HPDE6-E6E7 (cell line): ENCODE results near the gene MFRP.
A peak's percentile ranks its signal among the peaks of the same experiment; 100 is the strongest.
"Not testable (repeated sequence)": the region's sequence is repeated elsewhere in the genome, so short reads cannot be mapped to it uniquely, and the experiment has no call there.

Experiments used
- DNase-seq: peaks from one replicate; pipeline ENCODE4 v3.0.0; 2011; ENCODE audit warnings: missing footprints; ENCODE audit errors: extremely low spot score

MFRP gene

GRCh38 chr11:119346605-119347004 lies at the start of gene MFRP:
Gene MFRP (minus strand): TSS chr11:119346705. CDS start chr11:119346513, 192 bp downstream.
- no peak for DNase-seq

DNA sequence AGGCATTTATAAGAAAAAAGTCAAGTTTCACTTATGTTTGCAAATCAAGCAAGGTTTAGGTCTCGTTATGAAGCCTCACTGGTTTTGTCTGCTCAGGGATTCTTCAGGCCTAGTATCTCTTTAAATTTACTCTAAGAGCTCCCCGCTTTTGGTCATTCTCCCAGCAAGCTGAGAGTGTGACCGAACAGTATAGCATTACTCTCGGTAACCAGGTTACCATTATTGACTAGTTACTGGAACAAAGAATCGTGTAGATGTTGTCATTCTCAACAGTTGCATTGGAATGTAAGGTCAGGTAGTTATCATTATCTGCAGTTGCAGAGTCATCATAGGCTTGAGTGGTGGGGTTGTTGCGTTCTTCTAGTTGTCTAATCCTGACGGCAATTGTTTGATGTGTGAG lies 44.8 kb upstream of the MFRP start:
- no peak for DNase-seq

DNA sequence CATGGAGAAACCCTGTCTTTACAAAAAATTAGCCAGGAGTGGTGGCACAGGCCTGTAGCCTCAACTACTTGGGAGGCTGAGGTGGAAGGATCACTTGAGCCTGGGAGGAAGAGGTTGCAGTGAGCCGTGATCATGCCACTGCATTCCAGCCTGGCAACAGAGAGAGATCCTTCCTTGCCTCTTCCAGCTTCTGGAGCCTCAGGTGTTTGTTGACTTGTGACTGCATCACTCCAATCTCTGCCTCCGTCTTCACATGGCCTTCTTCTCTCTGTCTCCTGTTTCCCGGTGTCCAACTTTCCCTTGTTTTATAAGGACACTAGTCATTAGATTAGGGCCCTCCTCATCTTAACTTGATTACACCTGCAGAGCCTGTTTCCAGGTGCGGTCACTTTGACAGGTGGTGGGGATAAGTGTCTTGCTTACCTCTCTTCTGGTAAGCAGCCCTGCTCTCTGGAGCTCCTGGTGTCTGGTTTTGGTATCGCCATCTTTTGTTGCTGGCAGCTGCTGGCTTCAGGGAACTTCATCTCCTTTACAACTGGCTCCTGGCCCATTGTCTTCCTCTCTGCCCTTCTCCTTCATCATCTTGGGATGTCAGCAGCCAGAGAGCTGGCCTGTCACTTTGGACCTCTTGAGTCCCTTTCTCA lies 43.2 kb upstream of the MFRP start:
- no peak for DNase-seq

DNA sequence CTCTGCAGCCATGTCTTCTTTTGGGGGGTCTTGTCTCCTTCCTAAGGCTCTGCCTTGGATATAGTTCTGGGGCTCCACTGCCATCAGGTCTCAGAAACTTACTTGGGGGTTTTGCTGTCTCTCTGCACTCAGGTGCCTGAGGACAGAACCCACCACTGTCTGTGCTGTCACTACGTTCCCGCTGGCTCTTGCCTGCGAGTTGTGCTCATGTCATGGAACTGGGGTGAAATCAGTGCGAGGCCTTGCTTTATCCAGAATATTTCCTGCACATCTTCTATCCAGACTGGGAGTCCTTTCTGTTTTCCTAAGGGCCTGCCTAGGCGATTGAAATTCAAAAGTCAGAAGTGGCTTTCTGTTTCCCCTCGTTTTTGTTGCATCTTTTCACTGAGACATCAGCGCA lies 41.6 kb upstream of the MFRP start:
- DNase-seq = no peak

- DNase-seq = no peak
These were observed 37.8 kb upstream of the MFRP start for GRCh38 chr11:119384332-119384731.

DNA sequence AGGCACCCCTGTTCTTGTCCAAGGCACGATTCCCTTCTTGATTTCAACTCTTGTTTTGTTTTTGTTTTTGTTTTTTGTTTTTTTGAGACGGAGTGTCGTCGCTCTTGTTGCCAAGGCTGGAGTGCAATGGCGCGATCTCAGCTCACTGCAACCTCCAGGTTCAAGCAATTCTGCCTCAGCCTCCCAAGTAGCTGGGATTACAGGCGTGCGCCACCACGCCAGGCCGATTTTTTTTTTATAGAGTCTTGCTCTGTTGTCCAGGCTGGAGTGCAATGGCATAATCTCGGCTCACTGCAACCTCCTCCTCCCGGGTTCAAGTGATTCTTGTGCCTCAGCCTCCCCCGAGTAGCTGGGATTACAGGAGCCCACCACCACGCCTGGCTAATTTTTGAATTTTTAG lies 36.0 kb upstream of the MFRP start:
- DNase-seq = not testable (repeated sequence)

- no peak for DNase-seq
These were observed 35.6 kb upstream of the MFRP start for GRCh38 chr11:119382101-119382500.

DNA sequence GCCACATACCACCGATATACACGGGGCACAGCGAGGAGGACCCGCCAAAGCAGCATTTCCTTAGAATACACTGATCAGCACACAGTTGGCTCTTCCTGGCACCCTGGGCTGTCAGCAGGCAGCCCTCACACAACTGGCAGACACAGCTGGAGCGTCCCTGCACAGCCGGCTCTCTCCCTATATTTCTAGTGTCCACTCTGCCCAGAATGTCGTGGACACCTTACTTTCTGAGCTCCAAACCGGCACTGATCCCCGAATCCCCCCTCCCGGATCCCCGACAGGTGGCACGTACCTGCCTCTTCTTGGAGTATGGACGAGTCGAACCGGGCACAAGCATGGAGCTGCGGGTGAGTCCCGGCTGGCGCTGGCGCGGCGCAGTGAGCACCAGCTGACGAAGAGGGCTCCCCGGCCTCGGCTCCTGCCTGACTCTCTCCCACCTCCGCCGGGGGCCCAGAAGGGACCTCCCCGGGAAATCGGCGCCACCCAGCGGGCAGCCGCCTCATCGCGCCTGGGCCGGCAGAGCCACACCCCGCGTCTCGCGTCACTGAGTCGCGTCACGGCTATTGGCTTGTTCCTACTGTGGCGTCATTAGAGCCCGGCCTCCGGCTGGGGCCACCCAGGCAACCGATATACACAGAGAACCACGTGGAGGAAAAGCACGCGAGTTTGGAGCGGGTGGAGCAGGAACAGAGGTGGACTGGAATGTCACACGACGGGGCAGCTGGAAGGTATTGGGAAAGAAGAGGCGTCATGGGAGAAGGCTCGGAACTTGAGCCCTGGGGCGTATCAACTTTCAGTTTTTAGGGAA lies 34.9 kb upstream of the MFRP start, which contains the start of gene USP2:
Gene USP2, minus strand, starts transcription at position 510 of the 808 bp plus-strand sequence. CDS start 8,210 bp downstream, outside the sequence.
- peak; percentile 94 for DNase-seq

DNA sequence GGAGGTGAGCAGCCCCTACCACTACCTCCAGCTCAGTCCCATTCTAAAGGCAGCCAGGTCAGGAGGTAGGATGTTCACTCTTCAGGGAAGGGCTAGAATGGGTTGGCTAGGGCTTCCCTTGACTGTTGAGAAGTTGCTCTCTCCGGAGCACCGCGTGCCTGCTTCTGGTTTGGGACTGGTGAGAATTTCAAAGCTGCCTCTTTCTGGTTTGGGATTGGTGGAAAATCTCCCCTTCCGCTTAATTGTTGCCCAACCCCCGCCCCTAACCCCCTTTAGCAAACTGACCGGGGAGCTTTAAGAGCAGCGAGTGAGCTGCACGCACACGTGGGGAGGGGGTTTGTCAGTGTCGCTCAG lies 34.3 kb upstream of the MFRP start:
- no peak for DNase-seq

DNA sequence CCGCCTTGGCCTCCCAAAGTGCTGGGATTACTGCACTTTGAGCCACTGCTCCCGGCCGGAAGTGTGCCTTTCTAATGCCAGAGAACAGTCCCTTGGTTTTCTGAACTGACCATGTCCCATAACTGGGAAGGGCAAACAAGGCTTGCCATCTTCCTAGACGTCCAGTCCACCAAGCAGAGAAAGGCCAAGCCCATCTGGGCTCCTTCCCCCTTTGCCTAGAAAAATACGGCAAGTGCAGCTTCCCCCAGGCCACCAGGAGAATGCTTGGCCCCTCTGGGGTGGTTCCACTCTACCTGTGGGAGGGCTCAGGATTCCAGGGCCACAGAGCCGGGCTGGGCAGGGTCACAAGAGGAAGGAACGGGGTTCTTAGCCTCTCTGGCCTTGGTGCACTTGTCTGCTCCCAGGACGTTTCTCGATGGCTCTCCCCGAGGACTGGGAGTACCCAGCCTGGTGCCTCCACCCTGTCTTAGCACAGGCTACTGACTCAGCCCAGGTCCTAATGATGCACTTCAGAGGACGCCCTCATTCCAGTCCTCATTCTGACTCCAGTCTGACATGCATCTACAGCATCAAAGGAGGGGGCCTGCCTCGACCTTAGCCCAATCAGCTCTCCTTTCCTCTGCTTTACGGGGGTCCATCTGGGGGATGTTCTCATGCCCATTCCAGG lies 33.8 kb upstream of the MFRP start:
- DNase-seq = no peak

GRCh38 chr11:119378851-119379465 lies 32.5 kb upstream of the MFRP start:
- DNase-seq = no peak

DNA sequence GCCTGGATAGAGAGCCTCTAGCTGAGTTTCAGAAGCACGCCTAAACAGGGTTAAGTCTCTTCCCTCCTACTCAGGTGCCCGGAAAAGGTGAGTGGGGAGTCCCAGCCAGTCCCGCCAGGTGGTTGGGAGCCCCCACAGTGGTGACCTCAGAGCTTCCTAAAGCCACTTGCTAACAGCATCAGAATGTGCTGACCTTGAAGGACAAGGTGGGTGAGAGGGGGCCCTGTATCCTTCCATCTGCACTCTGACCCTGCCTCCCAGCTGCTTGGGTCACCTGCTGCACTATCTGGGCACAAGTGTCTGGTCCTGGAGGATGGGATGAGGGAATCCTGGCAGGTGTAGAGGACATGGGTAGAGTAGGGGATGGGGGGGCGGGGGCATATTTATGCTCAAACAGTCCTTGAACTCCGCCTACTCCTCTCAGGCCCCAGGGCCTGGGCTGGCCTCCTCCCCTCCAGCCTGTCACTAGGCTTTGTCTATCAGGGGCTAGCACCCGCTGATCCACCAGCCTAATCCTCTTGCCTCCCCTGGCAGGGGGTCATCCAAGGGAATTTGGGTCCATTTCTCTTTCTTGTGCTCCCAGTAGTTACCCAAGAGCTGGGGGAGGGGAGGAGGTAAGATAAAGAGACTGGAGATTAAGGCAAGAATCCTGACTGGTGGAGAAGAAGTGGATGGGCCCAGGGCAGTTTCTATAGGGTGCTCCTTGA lies 31.6 kb upstream of the MFRP start:
- DNase-seq = no peak

DNA sequence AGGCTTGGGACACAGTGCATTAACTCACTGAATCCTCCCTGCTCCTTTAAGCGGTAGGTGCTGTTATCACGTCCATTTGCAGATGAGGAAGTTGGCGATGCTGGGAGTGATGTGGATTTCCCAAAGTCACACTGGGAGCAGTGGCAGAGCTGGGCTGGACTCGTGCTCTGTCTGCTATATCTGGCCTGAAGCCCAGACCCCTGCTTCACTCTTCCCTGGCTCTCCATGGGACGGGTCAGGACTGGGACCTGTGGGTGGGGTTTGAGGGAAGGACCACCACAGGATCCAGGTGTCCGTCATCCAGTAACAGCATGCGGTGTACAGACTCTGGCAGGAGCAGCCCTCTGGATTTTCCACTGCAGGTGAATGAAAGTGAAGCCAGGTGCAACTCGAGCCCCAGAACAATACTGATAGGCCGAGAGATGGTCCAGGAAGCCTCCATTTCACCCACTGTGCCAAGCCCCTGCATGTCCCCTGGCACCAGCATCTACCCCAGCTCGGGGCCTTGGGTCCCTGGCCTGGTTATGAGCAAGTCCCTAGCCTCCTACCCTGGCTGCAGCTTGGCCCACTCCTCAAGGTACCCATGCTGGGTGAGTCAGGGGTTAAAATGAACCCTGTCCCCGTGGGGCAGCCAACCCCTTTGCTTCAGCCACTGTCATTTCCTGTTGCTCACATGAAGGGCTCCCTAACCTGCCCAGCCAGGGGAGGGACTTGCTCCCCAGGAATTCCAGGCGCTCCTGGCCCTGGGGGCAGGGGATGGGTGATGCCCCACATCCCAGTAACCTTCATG lies 30.8 kb upstream of the MFRP start:
- no peak for DNase-seq

- peak; percentile 43 for DNase-seq
These were observed 29.8 kb upstream of the MFRP start for GRCh38 chr11:119376197-119376847.

- DNase-seq = no peak
These were observed 29.1 kb upstream of the MFRP start for GRCh38 chr11:119375337-119376196.

DNA sequence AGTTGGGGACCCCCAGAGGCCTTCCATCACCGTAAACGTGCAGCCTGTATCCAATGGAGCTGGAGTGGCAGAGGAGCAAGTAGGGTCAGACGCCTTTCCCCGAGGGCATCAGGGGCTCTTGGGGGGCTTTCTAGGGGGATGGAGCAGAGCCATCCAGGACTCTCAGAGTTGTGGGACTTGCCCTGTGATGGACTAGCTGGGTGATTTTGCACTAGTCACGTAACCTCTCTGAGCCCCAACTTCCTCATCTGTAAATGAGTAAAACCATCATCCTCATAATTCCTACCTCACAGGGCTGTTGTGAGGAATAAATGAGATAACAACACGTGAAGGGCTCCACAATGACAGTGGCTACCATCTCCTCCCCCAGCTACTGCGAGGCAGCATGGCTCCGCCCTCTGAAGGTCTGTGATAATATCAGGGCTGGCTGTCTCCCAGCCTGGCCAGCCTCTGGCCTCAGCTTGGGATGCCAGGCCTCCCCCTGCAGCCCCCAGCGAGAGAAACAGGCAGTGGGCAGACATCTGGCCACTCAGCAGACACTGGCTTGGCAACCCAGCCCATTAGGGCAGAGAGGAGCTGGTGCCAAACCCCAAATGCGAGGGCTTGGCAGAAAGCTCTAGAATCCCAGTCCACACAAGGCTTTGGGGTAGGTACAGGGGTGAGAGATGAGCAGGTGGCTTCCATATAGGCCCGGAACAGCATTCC lies 28.3 kb upstream of the MFRP start:
- DNase-seq = no peak

GRCh38 chr11:119373921-119374631 lies 27.6 kb upstream of the MFRP start:
- peak; percentile 53 for DNase-seq
